Measurements from ENCODE around the gene SNCAIP. TPM values are rescaled to one million over a fixed set of nuclear protein-coding genes. Genes with fewer than 3 reads are reported as not detected.
A peak's percentile ranks its signal among the peaks of the same experiment; 100 is the strongest.

Gene SNCAIP
- total and polyA plus RNA-seq, 12 donors = 0.54 to 2.5 (median 1.4) TPM

- no peak for ATAC-seq
- no peak for TF ChIP-seq CTCF (IDR thresholded peaks at IDR 0.05)
- Histone ChIP-seq H3K36me3 (no peaks in the 10 kb centered on the region), H3K27ac (no peak overlapping the region), H3K4me1 (peaks cover 0 to 6% (median 0%) of the 10 kb centered on the region in 9 donors), H3K4me3 (no peak overlapping the region), H3K27me3 (no peaks in the 10 kb centered on the region), H3K9me3 (no peaks in the 10 kb centered on the region)
- no peak for DNase-seq
- intact Hi-C loops (cut with DNase I) = no loop called here
- WGBS, 2 donors = 92 to 95% methylated on average over 4 of the region's 4 CpGs
Observed at GRCh38 chr5:122423221-122423620, 111.2 kb downstream of the SNCAIP start.

- no peak for TF ChIP-seq CTCF (IDR thresholded peaks at IDR 0.05)
- Histone ChIP-seq H3K4me3 (no peak overlapping the region), H3K36me3 (no peaks in the 10 kb centered on the region), H3K27ac (no peak overlapping the region), H3K9me3 (peaks cover 0 to 4% (median 0%) of the 10 kb centered on the region in 11 donors), H3K27me3 (no peaks in the 10 kb centered on the region), H3K4me1 (peaks cover 0 to 6% (median 0%) of the 10 kb centered on the region in 9 donors)
- intact Hi-C loops (cut with DNase I) = no loop called here
- no peak for DNase-seq
- peak in 1 of 8 donors; percentile 39 for ATAC-seq
- WGBS, 2 donors = 17 to 23% methylated on average over 1 of the region's 1 CpG
Observed at GRCh38 chr5:122424132-122424531, 112.1 kb downstream of the SNCAIP start.

GRCh38 chr5:122426301-122426700 is 114.3 kb downstream of the SNCAIP start:
- no peak overlapping the region for H3K27ac ChIP-seq
- H3K9me3 ChIP-seq = peaks cover 0 to 4% (median 0%) of the 10 kb centered on the region in 11 donors
- H3K36me3 ChIP-seq = no peaks in the 10 kb centered on the region
- intact Hi-C loops (cut with DNase I) = no loop called here
- no peak for TF ChIP-seq CTCF (IDR thresholded peaks at IDR 0.05)
- DNase-seq (no peak), ATAC-seq (no peak)
- H3K4me1 ChIP-seq = peaks cover 0 to 6% (median 0%) of the 10 kb centered on the region in 9 donors
- H3K27me3 ChIP-seq = no peaks in the 10 kb centered on the region
- 64 to 95% methylated on average over 3 of the region's 3 CpGs for WGBS, 2 donors
- H3K4me3 ChIP-seq = no peak overlapping the region

GRCh38 chr5:122427621-122428020 is 115.6 kb downstream of the SNCAIP start:
- H3K4me1 ChIP-seq = peaks cover 0 to 6% (median 0%) of the 10 kb centered on the region in 9 donors
- H3K36me3 ChIP-seq = no peaks in the 10 kb centered on the region
- intact Hi-C loops (cut with DNase I) = no loop called here
- ATAC-seq (no peak), DNase-seq (no peak)
- 95 to 96% methylated on average over 2 of the region's 2 CpGs for WGBS, 2 donors
- TF ChIP-seq CTCF (IDR thresholded peaks at IDR 0.05) = no peak
- no peak overlapping the region for H3K27ac ChIP-seq
- no peaks in the 10 kb centered on the region for H3K27me3 ChIP-seq
- peaks cover 0 to 4% (median 0%) of the 10 kb centered on the region in 11 donors for H3K9me3 ChIP-seq
- no peak overlapping the region for H3K4me3 ChIP-seq
